H1 (cell line): Measurements from ENCODE around the gene CCL22. TPM values are rescaled to one million over a fixed set of nuclear protein-coding genes. Genes with fewer than 3 reads are reported as not detected.

ENCODE experiments used
- CHD7 ChIP-seq: fragments of 300-600 bp; sonication (generic); IDR thresholded peaks from 2 replicates; pipeline ENCODE4 v1.7.1; 2012; ENCODE audit warnings: low read length, moderate library complexity, mild to moderate bottlenecking, inconsistent platforms; ENCODE audit not compliant: insufficient replicate concordance
- HDAC6 ChIP-seq: IDR thresholded peaks from one replicate; pipeline ENCODE4 v1.7.1; 2012; ENCODE audit warnings: low read depth, mild to moderate bottlenecking, inconsistent platforms, low read length, moderate library complexity
- TAF7 ChIP-seq: optimal IDR thresholded peaks from 2 replicates; pipeline ENCODE3; 2011; ENCODE audit warnings: low read depth, mild to moderate bottlenecking, inconsistent platforms, low read length, moderate library complexity, borderline replicate concordance
- ZNF274 ChIP-seq: IDR thresholded peaks from 2 replicates; pipeline ENCODE4 v1.7.0; 2012; ENCODE audit warnings: low read length, borderline replicate concordance; ENCODE audit errors: extremely low read depth
- polyA plus RNA-seq, 7 experiments: library from polyadenylated mRNA; depleted of rRNA in 3 of 7; stranded (reverse) in 5 of 7; unstranded in 2 of 7; fragments of >200 nt in 5 of 7; fragments of 200-250 nt in 2 of 7; gene quantifications; 1 replicate in 5 of 7; 2 replicates in 1 of 7; 4 replicates in 1 of 7; pipeline versions ENCODE4 v1.2.1 to v1.2.3, GENCODE V29; 2011 to 2013; ENCODE audit warnings: missing spikeins in 2 of 7, mixed read lengths in 2 of 7
- total RNA-seq: library from RNA; stranded (reverse); fragmentation: NEBNext Ultra II Directional; extraction: Animal tissue kit (Norgen Biotek cat#: 25700); gene quantifications from 2 replicates; pipeline ENCODE4 v1.2.1, GENCODE V29; 2021

The CCL22 gene
- total and polyA plus RNA-seq, 2 of the 8 experiments (the other 6 are each of a cell fraction or from before 2014, with no cell fraction given), result not detected

- TF ChIP-seq CHD7 (no peak), TAF7 (no peak), HDAC6 (no peak), ZNF274 (no peak)
Measured at GRCh38 chr16:57394444-57394843, 35.9 kb downstream of the CCL22 start (continued).
